H1 (cell line): ENCODE data around the gene FNDC11. TPM values are rescaled to one million over a fixed set of nuclear protein-coding genes. Genes with fewer than 3 reads are reported as not detected.

Experiments used
- CTCF ChIA-PET: fragments of 300-600 bp; sonication (Branson Sonifier 250); formaldehyde crosslinking; loops from one replicate; lab custom pipeline; 2021; ENCODE audit not compliant: partially characterized antibody; lab: Charles Lee
- POLR2A ChIA-PET: fragments of 300-600 bp; sonication (Branson Sonifier 250); formaldehyde crosslinking; loops from one replicate; lab custom pipeline; 2021; ENCODE audit warnings: inconsistent platforms; ENCODE audit not compliant: partially characterized antibody; lab: Charles Lee
- DNase-seq, 2 experiments: peaks; one replicate each; pipeline versions ENCODE4 v3.0.0 to v3.0.0-alpha.2; 2010 to 2022; ENCODE audit warnings: low spot score in 2 of 2, low read depth in 1 of 2, mixed read lengths in 1 of 2
- FAIRE-seq: peaks from 2 replicates; lab custom pipeline; 2011; peaks lifted over from hg19 to GRCh38; lab: Jason Lieb, UNC
- H2AFZ ChIP-seq: 2 replicates; pipeline ENCODE4 v1.8.1; 2012; ENCODE audit warnings: low read length, inconsistent platforms
- H2AK5ac ChIP-seq: 2 replicates; pipeline ENCODE4 v1.6.1; 2013; ENCODE audit warnings: low read depth, low read length
- H2BK120ac ChIP-seq: replicated peaks from 2 replicates; pipeline ENCODE3; 2013; ENCODE audit warnings: low read depth, low read length, inconsistent platforms
- H2BK12ac ChIP-seq: 2 replicates; pipeline ENCODE4 v1.6.1; 2013; ENCODE audit warnings: low read depth, low read length
- H2BK15ac ChIP-seq: 2 replicates; pipeline ENCODE4 v1.6.1; 2013; ENCODE audit warnings: low read length
- H2BK20ac ChIP-seq: 2 replicates; pipeline ENCODE4 v1.6.1; 2013; ENCODE audit warnings: low read length
- H2BK5ac ChIP-seq: 2 replicates; pipeline ENCODE4 v1.6.1; 2013; ENCODE audit warnings: low read depth, low read length
- H3K14ac ChIP-seq: 2 replicates; pipeline ENCODE4 v1.6.1; 2013; ENCODE audit warnings: inconsistent platforms; ENCODE audit not compliant: insufficient read length
- H3K18ac ChIP-seq: 2 replicates; pipeline ENCODE4 v1.6.1; 2013; ENCODE audit warnings: low read length; ENCODE audit errors: extremely low read depth
- H3K23ac ChIP-seq: 2 replicates; pipeline ENCODE4 v1.6.1; 2013; ENCODE audit warnings: inconsistent platforms; ENCODE audit not compliant: insufficient read length
- H3K23me2 ChIP-seq: 2 replicates; pipeline ENCODE4 v1.6.1; 2013; ENCODE audit warnings: low read depth, low read length
- H3K27ac ChIP-seq: 2 replicates; pipeline ENCODE4 v1.6.1; 2011; ENCODE audit warnings: low read depth, low read length, inconsistent platforms
- H3K27me3 ChIP-seq, 4 experiments: replicated peaks in 1 of 4; 1 replicate in 1 of 4; 2 replicates in 3 of 4; pipeline versions ENCODE4 v1.6.1 to v1.8.1; 2011 to 2013; ENCODE audit warnings: low read length in 3 of 4, mild to moderate bottlenecking in 3 of 4, inconsistent platforms in 2 of 4, mixed read lengths in 2 of 4, moderate library complexity in 1 of 4; ENCODE audit not compliant: control insufficient read depth in 3 of 4, insufficient read depth in 3 of 4; ENCODE audit errors: extremely low read depth in 1 of 4
- H3K36me3 ChIP-seq, 4 experiments: 2 replicates each; pipeline versions ENCODE4 v1.6.1 to v1.8.1; 2011 to 2013; ENCODE audit warnings: mild to moderate bottlenecking in 4 of 4, low read length in 3 of 4, moderate library complexity in 2 of 4, control low read depth in 1 of 4, inconsistent platforms in 1 of 4; ENCODE audit not compliant: insufficient read depth in 4 of 4, control insufficient read depth in 2 of 4
- H3K4ac ChIP-seq: replicated peaks from 2 replicates; pipeline ENCODE3; 2013; ENCODE audit warnings: low read length, low read depth, mixed read lengths, inconsistent platforms; ENCODE audit not compliant: insufficient read length
- H3K4me1 ChIP-seq, 4 experiments: replicated peaks in 1 of 4; 1 replicate in 1 of 4; 2 replicates in 3 of 4; pipeline versions ENCODE4 v1.6.1 to v1.8.1; 2011 to 2013; ENCODE audit warnings: low read length in 3 of 4, inconsistent platforms in 2 of 4, mixed read lengths in 1 of 4; ENCODE audit not compliant: insufficient read depth in 4 of 4, control insufficient read depth in 3 of 4
- H3K4me2 ChIP-seq, 2 experiments: 2 replicates each; pipeline versions ENCODE4 v1.6.1 to v1.8.1; 2011 to 2013; ENCODE audit warnings: low read depth in 2 of 2, low read length in 2 of 2, control low read depth in 1 of 2, inconsistent platforms in 1 of 2, mild to moderate bottlenecking in 1 of 2; ENCODE audit not compliant: insufficient read depth in 1 of 2
- H3K4me3 ChIP-seq, 4 experiments: fragments of 200-600, 300-600 bp in 1 of 4; sonication (generic), shearing (Covaris generic), sonication (Bioruptor Twin) in 1 of 4; 2 replicates each; pipeline versions ENCODE4 v1.5.1 to v1.8.1; 2011 to 2016; ENCODE audit warnings: low read length in 4 of 4, low read depth in 3 of 4, control low read depth in 2 of 4, inconsistent platforms in 2 of 4, mild to moderate bottlenecking in 2 of 4, mixed read lengths in 1 of 4, moderate library complexity in 1 of 4; ENCODE audit not compliant: insufficient read depth in 2 of 4; ENCODE audit errors: extremely low read depth in 1 of 4
- H3K56ac ChIP-seq: replicated peaks from 2 replicates; pipeline ENCODE3; 2013; ENCODE audit warnings: low read depth, mild to moderate bottlenecking, mixed read lengths, low read length, inconsistent platforms; ENCODE audit not compliant: insufficient read length
- H3K79me1 ChIP-seq: 2 replicates; pipeline ENCODE4 v1.6.1; 2013; ENCODE audit warnings: low read depth, low read length, control low read depth
- H3K79me2 ChIP-seq, 2 experiments: 2 replicates each; pipeline versions ENCODE4 v1.6.1 to v1.8.1; 2012 to 2013; ENCODE audit warnings: low read length in 2 of 2, mild to moderate bottlenecking in 2 of 2, inconsistent platforms in 1 of 2; ENCODE audit not compliant: insufficient read depth in 2 of 2, control insufficient read depth in 1 of 2
- H3K9ac ChIP-seq, 4 experiments: replicated peaks in 1 of 4; 1 replicate in 1 of 4; 2 replicates in 3 of 4; pipeline versions ENCODE4 v1.6.1 to v1.8.1; 2011 to 2013; ENCODE audit warnings: low read depth in 3 of 4, low read length in 3 of 4, control low read depth in 2 of 4, mild to moderate bottlenecking in 2 of 4, moderate library complexity in 2 of 4, inconsistent platforms in 1 of 4; ENCODE audit errors: extremely low read depth in 1 of 4
- H3K9me3 ChIP-seq, 2 experiments: 2 replicates each; pipeline versions ENCODE4 v1.6.1 to v1.8.1; 2012 to 2013; ENCODE audit warnings: mild to moderate bottlenecking in 2 of 2, moderate library complexity in 2 of 2, control low read depth in 1 of 2, inconsistent platforms in 1 of 2, low read depth in 1 of 2, low read length in 1 of 2, mixed read lengths in 1 of 2; ENCODE audit not compliant: insufficient read depth in 2 of 2
- H4K20me1 ChIP-seq, 2 experiments: replicated peaks in 1 of 2; 2 replicates each; pipeline versions ENCODE3 to v1.8.1; 2011 to 2013; ENCODE audit warnings: inconsistent platforms in 2 of 2, low read length in 2 of 2, mild to moderate bottlenecking in 1 of 2; ENCODE audit not compliant: insufficient read depth in 2 of 2, control insufficient read depth in 1 of 2
- H4K5ac ChIP-seq: 2 replicates; pipeline ENCODE4 v1.6.1; 2013; ENCODE audit warnings: low read length, low read depth, mixed read lengths, inconsistent platforms; ENCODE audit not compliant: insufficient read length
- H4K8ac ChIP-seq: 2 replicates; pipeline ENCODE4 v1.8.0; 2013; ENCODE audit warnings: mild to moderate bottlenecking, moderate library complexity, low read length, inconsistent platforms; ENCODE audit not compliant: insufficient read depth; ENCODE audit errors: extremely low read depth
- H4K91ac ChIP-seq: replicated peaks from 2 replicates; pipeline ENCODE3; 2013; ENCODE audit warnings: low read length, mixed read lengths, inconsistent platforms; ENCODE audit not compliant: insufficient read length
- POLR2A ChIP-seq, 2 experiments: IDR thresholded peaks; 1 replicate in 1 of 2; 2 replicates in 1 of 2; pipeline ENCODE4 v1.6.1; 2011; ENCODE audit warnings: low read depth in 2 of 2, low read length in 2 of 2, mild to moderate bottlenecking in 2 of 2; ENCODE audit errors: control extremely low read depth in 1 of 2
- TCF12 ChIP-seq: IDR thresholded peaks from 2 replicates; pipeline ENCODE4 v1.6.1; 2011; ENCODE audit warnings: low read depth, mild to moderate bottlenecking, low read length
- WGBS, 2 experiments: shearing (Covaris generic) in 1 of 2; methylation state at CpG; one replicate each; pipeline versions ENCODE4 v1.1.6 to v1.1.7; 2013 to 2015; ENCODE audit warnings: low lambda C conversion rate in 2 of 2, mixed read lengths in 2 of 2, inconsistent platforms in 1 of 2, low coverage in 1 of 2, missing lambda C conversion rate in 1 of 2; ENCODE audit not compliant: insufficient replicate concordance in 2 of 2, insufficient coverage in 1 of 2, insufficient read length in 1 of 2; ENCODE audit errors: extremely low coverage in 1 of 2, missing lambda C conversion rate in 1 of 2; 5-methylcytosine and 5-hydroxymethylcytosine counted together
- polyA plus RNA-seq, 7 experiments: library from polyadenylated mRNA; depleted of rRNA in 3 of 7; stranded (reverse) in 5 of 7; unstranded in 2 of 7; fragments of >200 nt in 5 of 7; fragments of 200-250 nt in 2 of 7; gene quantifications; 1 replicate in 5 of 7; 2 replicates in 1 of 7; 4 replicates in 1 of 7; pipeline versions ENCODE4 v1.2.1 to v1.2.3, GENCODE V29; 2011 to 2013; ENCODE audit warnings: missing spikeins in 2 of 7, mixed read lengths in 2 of 7
- total RNA-seq: library from RNA; stranded (reverse); fragmentation: NEBNext Ultra II Directional; extraction: Animal tissue kit (Norgen Biotek cat#: 25700); gene quantifications from 2 replicates; pipeline ENCODE4 v1.2.1, GENCODE V29; 2021

FNDC11 gene
- total and polyA plus RNA-seq, 2 of the 8 experiments (the other 6 are each of a cell fraction or from before 2014, with no cell fraction given): 2.6 to 8.8 TPM

GRCh38 chr20:63543733-63544132 lies 10.2 kb upstream of the FNDC11 start:
- no peak overlapping the region for H3K14ac ChIP-seq
- H3K4ac ChIP-seq: no peak overlapping the region
- H3K18ac ChIP-seq: no peak overlapping the region
- FAIRE-seq: no peak
- H2BK120ac ChIP-seq: no peak overlapping the region
- no peaks in the 10 kb centered on the region for H3K9me3 ChIP-seq
- no peak overlapping the region for H3K27ac ChIP-seq
- H2BK5ac ChIP-seq: no peak overlapping the region
- no peak overlapping the region for H4K8ac ChIP-seq
- CTCF ChIA-PET: interaction anchor here (0.8 to 1.3 kb wide), 5 partner anchors 9 to 434 kb away, joined by 3 to 4 read pairs (median 3); no protein-coding TSS in a partner anchor
- H3K79me1 ChIP-seq: no peaks in the 10 kb centered on the region
- no peak overlapping the region for H3K4me2 ChIP-seq
- no peaks in the 10 kb centered on the region for H3K79me2 ChIP-seq
- no peak overlapping the region for H4K5ac ChIP-seq
- POLR2A ChIA-PET: interaction anchor here (1.2 to 2.3 kb wide), 2 partner anchors 9 kb away, joined by 3 to 7 read pairs; no protein-coding TSS in a partner anchor
- no peaks in the 10 kb centered on the region for H3K23me2 ChIP-seq
- no peak overlapping the region for H2BK20ac ChIP-seq
- H3K23ac ChIP-seq: no peak overlapping the region
- no peak overlapping the region for H3K56ac ChIP-seq
- H4K91ac ChIP-seq: no peak overlapping the region
- H2BK15ac ChIP-seq: no peak overlapping the region
- H3K27me3 ChIP-seq: no peaks in the 10 kb centered on the region
- H4K20me1 ChIP-seq: no peaks in the 10 kb centered on the region
- DNase-seq: no peak
- WGBS, 2 experiments: 80 to 100% methylated on average over 4 to 6 of the region's 6 CpGs
- no peak overlapping the region for H2AFZ ChIP-seq
- no peak overlapping the region for H2BK12ac ChIP-seq
- H2AK5ac ChIP-seq: no peak overlapping the region
- H3K36me3 ChIP-seq: no peaks in the 10 kb centered on the region
- H3K9ac ChIP-seq: no peak overlapping the region
- H3K4me1 ChIP-seq: peaks cover 0 to 14% (median 8%) of the 10 kb centered on the region in 4 experiments; a peak in 6 of 7 replicates
- H3K4me3 ChIP-seq: no peak overlapping the region
- no peak for TF ChIP-seq TCF12
- TF ChIP-seq POLR2A (IDR thresholded peaks at IDR 0.05; ENCODE audit: control extremely low read depth in 1 of 2, low read depth in 2 of 2, low read length in 2 of 2): no peak
